Karpas-422 (cell line): ENCODE results near the gene APCDD1. TPM values are rescaled to one million over a fixed set of nuclear protein-coding genes. Genes with fewer than 3 reads are reported as not detected.
A peak's percentile ranks its signal among the peaks of the same experiment; 100 is the strongest.

Source experiments
- DNase-seq: peaks from one replicate; pipeline ENCODE4 v3.0.0-alpha.2; 2015
- H2AFZ ChIP-seq: fragments of 200-600 bp; sonication (generic); 2 replicates; pipeline ENCODE4 v1.6.1; 2014; ENCODE audit warnings: antibody characterized with exemption, low read length, mixed read lengths
- H3K27ac ChIP-seq: fragments of 200-600 bp; sonication (generic); 2 replicates; pipeline ENCODE4 v1.5.1; 2014; ENCODE audit warnings: mild to moderate bottlenecking, low read length, moderate library complexity
- H3K27me3 ChIP-seq: fragments of 200-600 bp; sonication (generic); 2 replicates; pipeline ENCODE4 v1.6.1; 2014; ENCODE audit warnings: low read length, mixed read lengths
- H3K36me3 ChIP-seq: fragments of 200-600 bp; sonication (generic); 2 replicates; pipeline ENCODE4 v1.6.1; 2014; ENCODE audit warnings: low read length, mixed read lengths; ENCODE audit not compliant: insufficient read depth
- H3K4me1 ChIP-seq: fragments of 200-600 bp; sonication (generic); 2 replicates; pipeline ENCODE4 v1.6.1; 2014; ENCODE audit warnings: mild to moderate bottlenecking, low read length, mixed read lengths
- H3K4me2 ChIP-seq: fragments of 200-600 bp; sonication (generic); 2 replicates; pipeline ENCODE4 v1.6.1; 2014; ENCODE audit warnings: low read length, low read depth, mild to moderate bottlenecking; ENCODE audit not compliant: poor library complexity, severe bottlenecking
- H3K4me3 ChIP-seq: fragments of 200-600 bp; sonication (generic); 2 replicates; pipeline ENCODE4 v1.5.1; 2014; ENCODE audit warnings: mild to moderate bottlenecking, antibody characterized with exemption, low read length, mixed read lengths
- H3K79me2 ChIP-seq: fragments of 200-600 bp; sonication (generic); 2 replicates; pipeline ENCODE4 v1.6.1; 2014; ENCODE audit warnings: mild to moderate bottlenecking, low read length, mixed read lengths
- H3K9ac ChIP-seq: fragments of 200-600 bp; sonication (generic); 2 replicates; pipeline ENCODE4 v1.6.0; 2014; ENCODE audit warnings: low read length
- H3K9me2 ChIP-seq: fragments of 200-600 bp; sonication (generic), shearing (Covaris generic); replicated peaks from 2 replicates; pipeline ENCODE4 v1.6.0; 2014; ENCODE audit warnings: mild to moderate bottlenecking, low read length, moderate library complexity; ENCODE audit not compliant: insufficient read depth
- H3K9me3 ChIP-seq: fragments of 300-700, 200-600 bp; sonication (generic); 2 replicates; pipeline ENCODE4 v1.6.1; 2014; ENCODE audit warnings: low read length, mixed read lengths
- H4K20me1 ChIP-seq: fragments of 200-600 bp; sonication (generic); 2 replicates; pipeline ENCODE4 v1.6.1; 2014; ENCODE audit warnings: mild to moderate bottlenecking, antibody characterized with exemption, low read length, low read depth; ENCODE audit not compliant: insufficient read depth
- total RNA-seq: library from RNA; depleted of rRNA; stranded (reverse); fragments of >200 nt; shearing (Covaris generic); gene quantifications from 2 replicates; pipeline ENCODE4 v1.2.3, GENCODE V29; 2014; ENCODE audit warnings: low replicate concordance

APCDD1 gene
- total RNA-seq, 1 experiment from 2014 or later, result not detected

GRCh38 chr18:10521566-10521965 lies 67.1 kb downstream of the APCDD1 start:
- no peaks in the 10 kb centered on the region for H3K27me3 ChIP-seq
- H3K9me2 ChIP-seq, result no peaks in the 10 kb centered on the region
- H3K27ac ChIP-seq, result no peak overlapping the region
- H3K4me1 ChIP-seq, result peaks cover 28% of the 10 kb centered on the region
- H3K4me3 ChIP-seq, result no peak overlapping the region
- H2AFZ ChIP-seq, result no peak overlapping the region
- no peak overlapping the region for H3K9ac ChIP-seq
- H3K4me2 ChIP-seq, result no peak overlapping the region
- peaks cover 4% of the 10 kb centered on the region for H3K79me2 ChIP-seq
- no peaks in the 10 kb centered on the region for H3K9me3 ChIP-seq
- no peaks in the 10 kb centered on the region for H3K36me3 ChIP-seq
- no peak for DNase-seq
- H4K20me1 ChIP-seq, result peaks cover 2% of the 10 kb centered on the region; the same call in 1 of the 2 replicates

DNA sequence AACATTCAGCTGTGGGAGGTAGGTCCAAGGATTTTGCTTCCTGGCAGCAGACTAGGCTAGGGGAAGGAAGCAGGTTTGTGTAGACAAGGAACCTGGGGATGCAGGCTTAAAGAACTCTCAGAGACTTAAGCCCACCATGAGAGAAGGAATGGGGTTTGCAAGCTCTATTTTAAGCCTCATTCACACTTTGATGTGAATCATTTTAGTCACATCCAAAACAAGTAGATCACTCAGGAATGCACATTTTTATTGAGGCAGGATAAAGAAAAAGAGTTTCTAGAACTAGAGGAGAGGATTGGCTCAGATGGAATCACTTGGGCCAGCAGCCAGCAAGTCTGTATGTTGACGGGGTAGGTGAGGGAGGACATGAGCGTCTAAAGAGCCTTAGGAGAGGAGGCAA lies 68.1 kb downstream of the APCDD1 start:
- H4K20me1 ChIP-seq, result peaks cover 9% of the 10 kb centered on the region; the same call in 1 of the 2 replicates

GRCh38 chr18:10523544-10523943 lies 69.1 kb downstream of the APCDD1 start:
- peaks cover 24% of the 10 kb centered on the region for H3K79me2 ChIP-seq
- H4K20me1 ChIP-seq, result peaks cover 10% of the 10 kb centered on the region; the same call in 1 of the 2 replicates
- peak; percentile 52 for DNase-seq
- no peaks in the 10 kb centered on the region for H3K27me3 ChIP-seq
- H3K9ac ChIP-seq, result no peak overlapping the region
- no peaks in the 10 kb centered on the region for H3K9me3 ChIP-seq
- no peaks in the 10 kb centered on the region for H3K36me3 ChIP-seq
- no peak overlapping the region for H2AFZ ChIP-seq
- H3K4me2 ChIP-seq, result no peak overlapping the region
- peaks cover 42% of the 10 kb centered on the region for H3K4me1 ChIP-seq
- H3K4me3 ChIP-seq, result no peak overlapping the region
- no peaks in the 10 kb centered on the region for H3K9me2 ChIP-seq
- no peak overlapping the region for H3K27ac ChIP-seq

More for the DNA sequence above, 68.1 kb downstream of the APCDD1 start:
- no peaks in the 10 kb centered on the region for H3K9me3 ChIP-seq
- DNase-seq, result no peak
- no peak overlapping the region for H3K27ac ChIP-seq
- H2AFZ ChIP-seq, result no peak overlapping the region
- peaks cover 33% of the 10 kb centered on the region for H3K4me1 ChIP-seq
- no peaks in the 10 kb centered on the region for H3K9me2 ChIP-seq
- no peak overlapping the region for H3K4me3 ChIP-seq
- H3K36me3 ChIP-seq, result no peaks in the 10 kb centered on the region
- peaks cover 14% of the 10 kb centered on the region for H3K79me2 ChIP-seq
- no peaks in the 10 kb centered on the region for H3K27me3 ChIP-seq
- H3K9ac ChIP-seq, result no peak overlapping the region
- H3K4me2 ChIP-seq, result no peak overlapping the region

DNA sequence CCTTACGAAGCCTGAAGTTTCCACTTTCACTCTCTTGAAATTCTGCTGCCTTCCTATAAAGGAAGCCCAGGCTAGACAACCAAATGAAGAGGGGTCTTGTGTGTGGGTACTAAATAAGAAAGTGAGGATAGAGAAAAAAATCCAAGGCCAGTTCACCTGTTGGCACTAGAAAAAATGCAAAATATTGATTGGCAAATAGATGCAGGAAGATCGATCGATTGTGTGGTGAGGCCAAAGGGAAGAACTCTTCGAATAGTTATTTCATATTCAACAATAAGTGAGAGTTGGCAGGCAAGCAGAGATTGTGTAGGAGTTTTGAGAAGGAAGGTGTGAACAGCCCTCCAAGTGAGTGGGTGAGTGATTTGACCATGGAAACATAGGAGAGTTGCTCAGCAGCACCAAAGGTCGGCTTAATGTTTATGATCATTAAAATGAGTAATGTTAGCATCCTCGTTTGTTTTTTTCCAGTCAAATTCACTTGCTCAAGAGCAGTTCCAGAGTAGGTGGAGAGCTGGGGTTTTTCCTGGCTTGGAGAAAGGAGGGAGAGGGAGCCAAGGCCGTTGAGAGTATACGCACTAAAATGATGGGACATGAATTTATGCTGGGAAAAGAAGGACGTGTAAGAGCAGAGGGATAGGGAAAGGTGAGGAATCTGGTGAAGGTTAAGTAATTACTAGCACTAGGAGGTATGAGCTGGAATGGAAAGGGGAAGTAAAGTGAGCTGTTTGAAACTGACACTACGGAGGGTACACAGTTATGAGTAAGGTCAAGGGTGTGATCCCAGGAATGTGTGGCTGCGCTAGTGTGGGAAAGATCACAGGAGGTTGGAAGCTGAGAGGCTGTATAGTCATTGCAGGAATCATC lies 70.3 kb downstream of the APCDD1 start:
- H3K4me3 ChIP-seq, result peak overlapping the region; percentile 97
- no peaks in the 10 kb centered on the region for H3K9me3 ChIP-seq
- peak overlapping the region; percentile 84 for H2AFZ ChIP-seq
- peak overlapping the region; percentile 82; the same call in 1 of the 2 replicates for H3K27ac ChIP-seq
- peaks cover 52% of the 10 kb centered on the region for H3K4me1 ChIP-seq
- peak overlapping the region; percentile 95 for H3K4me2 ChIP-seq
- 0 out of 2 replicates have a peak, but pooled peaks cover 3% of the 10 kb centered on the region for H3K36me3 ChIP-seq
- peak overlapping the region; percentile 40 for H3K9ac ChIP-seq
- H4K20me1 ChIP-seq, result peaks cover 10% of the 10 kb centered on the region; the same call in 1 of the 2 replicates
- no peaks in the 10 kb centered on the region for H3K9me2 ChIP-seq
- peaks cover 36% of the 10 kb centered on the region for H3K79me2 ChIP-seq
- no peaks in the 10 kb centered on the region for H3K27me3 ChIP-seq
- DNase-seq, result peak; percentile 51

GRCh38 chr18:10525371-10525691 lies 70.9 kb downstream of the APCDD1 start:
- H3K36me3 ChIP-seq, result 0 out of 2 replicates have a peak, but pooled peaks cover 3% of the 10 kb centered on the region
- H3K4me1 ChIP-seq, result peaks cover 52% of the 10 kb centered on the region
- no peaks in the 10 kb centered on the region for H3K27me3 ChIP-seq
- peak overlapping the region; percentile 84 for H2AFZ ChIP-seq
- no peak for DNase-seq
- H4K20me1 ChIP-seq, result peaks cover 14% of the 10 kb centered on the region; the same call in 1 of the 2 replicates
- peak overlapping the region; percentile 97 for H3K4me3 ChIP-seq
- H3K9me2 ChIP-seq, result no peaks in the 10 kb centered on the region
- no peaks in the 10 kb centered on the region for H3K9me3 ChIP-seq
- H3K79me2 ChIP-seq, result peaks cover 42% of the 10 kb centered on the region
- H3K9ac ChIP-seq, result peak overlapping the region; percentile 40
- H3K27ac ChIP-seq, result peak overlapping the region; percentile 82
- H3K4me2 ChIP-seq, result peak overlapping the region; percentile 95

DNA sequence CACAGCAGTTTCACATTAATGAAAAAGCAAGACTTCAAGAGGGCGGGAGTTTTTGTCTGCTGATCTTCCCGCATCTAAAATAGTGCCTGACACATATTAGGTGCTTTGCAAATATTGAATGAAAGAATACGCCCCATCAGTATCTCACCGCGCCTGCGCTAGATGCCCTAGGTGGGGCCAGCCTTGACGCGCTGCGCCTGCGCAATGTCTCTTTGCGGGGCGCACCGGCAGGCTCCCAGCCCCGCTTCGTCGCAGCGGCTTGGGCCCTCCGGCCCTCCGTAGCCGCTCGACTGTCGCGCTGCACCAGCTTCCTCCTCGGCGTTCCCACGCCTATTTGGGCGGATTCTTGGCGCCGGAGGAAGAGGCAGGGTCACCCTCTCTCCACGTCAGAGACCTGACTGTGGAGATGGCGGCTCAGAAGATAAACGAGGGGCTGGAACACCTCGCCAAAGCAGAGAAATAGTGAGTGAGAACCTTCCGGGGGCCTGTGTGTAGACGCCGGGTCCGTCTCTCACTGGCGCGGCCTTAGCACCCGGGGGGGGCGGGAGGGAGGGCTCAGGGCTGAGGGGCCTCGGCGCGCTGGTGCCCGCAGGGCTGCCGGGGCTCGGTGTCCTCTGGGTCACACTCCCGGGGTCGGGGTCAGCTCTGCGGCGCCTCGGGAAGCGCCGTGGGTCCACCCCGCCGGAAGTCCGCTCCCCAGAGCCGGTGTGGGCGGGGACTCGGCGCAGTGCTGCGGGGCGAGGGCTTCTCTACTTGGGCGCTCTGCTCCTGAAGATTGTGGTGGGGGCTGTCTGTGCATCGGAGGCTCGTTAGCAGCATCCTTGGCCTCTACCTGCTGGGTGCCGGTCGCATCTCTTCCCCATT lies 71.5 kb downstream of the APCDD1 start, which contains the start of gene NAPG:
Gene NAPG, plus strand, starts transcription at position 331 of the 864 bp plus-strand sequence. Its CDS starts 76 bp downstream, at position 407.
- Histone ChIP-seq H3K4me1 (peaks cover 55% of the 10 kb centered on the region), H3K9me2 (no peaks in the 10 kb centered on the region), H2AFZ (peak within 1 kb of the TSS; percentile 84), H3K27me3 (no peaks in the 10 kb centered on the region), H3K79me2 (peaks cover 48% of the 10 kb centered on the region), H4K20me1 (peaks cover 20% of the 10 kb centered on the region; the same call in 1 of the 2 replicates), H3K9ac (peak within 1 kb of the TSS; percentile 93), H3K9me3 (no peaks in the 10 kb centered on the region), H3K27ac (peak within 1 kb of the TSS; percentile 82), H3K4me2 (peak within 1 kb of the TSS; percentile 95), H3K4me3 (peak within 1 kb of the TSS; percentile 97), H3K36me3 (0 out of 2 replicates have a peak, but pooled peaks cover 3% of the 10 kb centered on the region)
- peak; percentile 97 for DNase-seq

DNA sequence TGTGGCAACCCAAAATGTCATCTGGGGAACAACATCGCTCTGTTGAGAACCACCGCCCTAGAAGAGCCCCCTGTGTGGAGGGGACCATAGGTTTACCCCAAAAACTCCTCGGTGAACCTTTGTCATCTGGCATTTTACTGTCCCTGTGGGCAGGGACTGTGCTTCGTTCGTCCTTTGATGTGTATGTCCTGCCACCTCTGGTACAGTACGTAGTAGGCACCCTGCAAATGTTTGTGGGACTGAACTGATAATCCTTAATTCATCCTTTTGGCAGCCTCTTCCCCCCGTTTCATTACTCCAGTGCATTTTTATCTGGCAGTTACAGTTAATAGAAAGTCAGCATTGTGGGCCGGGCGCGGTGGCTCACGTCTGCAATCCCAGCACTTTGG lies 72.1 kb downstream of the APCDD1 start:
- H3K9me3 ChIP-seq, result no peaks in the 10 kb centered on the region
- no peaks in the 10 kb centered on the region for H3K27me3 ChIP-seq
- peak overlapping the region; percentile 95 for H3K4me2 ChIP-seq
- peak overlapping the region; percentile 28; the same call in 1 of the 2 replicates for H2AFZ ChIP-seq
- 0 out of 2 replicates have a peak, but pooled peaks cover 3% of the 10 kb centered on the region for H3K36me3 ChIP-seq
- H3K79me2 ChIP-seq, result peaks cover 54% of the 10 kb centered on the region
- H4K20me1 ChIP-seq, result peaks cover 20% of the 10 kb centered on the region; the same call in 1 of the 2 replicates
- peak overlapping the region; percentile 82 for H3K27ac ChIP-seq
- H3K9ac ChIP-seq, result peak overlapping the region; percentile 93
- DNase-seq, result no peak
- H3K4me1 ChIP-seq, result peaks cover 55% of the 10 kb centered on the region
- H3K9me2 ChIP-seq, result no peaks in the 10 kb centered on the region
- H3K4me3 ChIP-seq, result peak overlapping the region; percentile 97
